ENCODE results near the gene OR8K5.
"Not testable (repeated sequence)": the region's sequence is repeated elsewhere in the genome, so short reads cannot be mapped to it uniquely, and the experiment has no call there.

The OR8K5 gene, protein sequence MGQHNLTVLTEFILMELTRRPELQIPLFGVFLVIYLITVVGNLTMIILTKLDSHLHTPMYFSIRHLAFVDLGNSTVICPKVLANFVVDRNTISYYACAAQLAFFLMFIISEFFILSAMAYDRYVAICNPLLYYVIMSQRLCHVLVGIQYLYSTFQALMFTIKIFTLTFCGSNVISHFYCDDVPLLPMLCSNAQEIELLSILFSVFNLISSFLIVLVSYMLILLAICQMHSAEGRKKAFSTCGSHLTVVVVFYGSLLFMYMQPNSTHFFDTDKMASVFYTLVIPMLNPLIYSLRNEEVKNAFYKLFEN

DNA sequence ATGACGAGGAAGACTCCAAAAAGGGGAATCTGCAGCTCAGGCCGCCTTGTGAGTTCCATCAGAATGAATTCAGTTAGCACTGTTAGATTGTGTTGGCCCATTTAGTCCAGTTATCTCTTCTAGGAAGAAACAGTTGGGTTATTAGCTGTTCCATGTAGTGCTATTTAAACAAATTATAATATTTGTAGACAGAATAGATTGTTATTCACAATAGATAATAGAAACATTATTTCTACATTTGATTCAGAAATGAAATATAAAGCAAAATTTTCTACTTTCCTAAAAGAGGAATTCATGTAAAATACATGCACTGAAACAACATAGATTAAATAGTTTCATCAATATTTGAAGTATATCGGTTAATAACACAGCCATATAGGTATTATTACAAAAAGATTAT is at the start of gene OR8K5:
Gene OR8K5, minus strand, starts transcription at position 101 of the 400 bp plus-strand sequence. Its CDS starts 0 bp downstream, at position 101.
- no peak for DNase-seq

DNA sequence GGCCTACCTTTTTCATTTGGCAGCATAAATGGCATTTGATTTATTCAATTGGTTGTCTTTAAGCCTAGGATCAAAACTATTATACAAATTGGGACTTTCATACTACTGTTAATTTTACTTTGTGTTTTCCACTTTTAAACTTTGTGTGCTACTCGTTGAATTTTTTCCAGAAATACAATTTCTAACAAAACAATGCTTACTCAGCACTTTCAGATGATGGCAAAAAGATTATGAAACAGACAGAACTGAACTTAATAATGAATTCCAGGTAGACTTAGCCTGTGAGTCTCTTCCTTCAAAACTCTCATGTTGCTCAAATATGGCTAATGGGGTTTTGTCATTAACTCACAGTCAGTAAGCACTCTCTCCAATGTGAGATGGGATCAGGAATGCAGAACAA is 47.7 kb upstream of the OR8K5 start:
- no peak for DNase-seq

DNA sequence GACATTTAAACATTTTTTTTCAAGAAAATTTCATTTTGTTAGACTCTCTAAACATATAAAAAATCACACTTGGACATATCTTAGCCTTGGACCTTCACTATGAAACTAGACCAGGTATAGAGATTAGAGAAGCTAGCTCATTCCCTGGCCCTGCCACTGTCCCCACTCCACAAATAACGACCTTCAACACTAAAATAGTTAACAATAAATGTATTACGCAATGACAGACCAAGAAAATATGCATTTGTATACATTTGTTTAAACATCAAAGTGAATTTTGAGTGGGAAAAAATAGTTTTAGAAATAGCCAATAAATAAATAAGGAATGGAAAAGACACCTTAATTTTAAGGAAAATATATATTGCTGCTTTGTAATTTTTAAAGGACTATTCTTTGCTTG is 37.2 kb upstream of the OR8K5 start:
- no peak for DNase-seq

DNA sequence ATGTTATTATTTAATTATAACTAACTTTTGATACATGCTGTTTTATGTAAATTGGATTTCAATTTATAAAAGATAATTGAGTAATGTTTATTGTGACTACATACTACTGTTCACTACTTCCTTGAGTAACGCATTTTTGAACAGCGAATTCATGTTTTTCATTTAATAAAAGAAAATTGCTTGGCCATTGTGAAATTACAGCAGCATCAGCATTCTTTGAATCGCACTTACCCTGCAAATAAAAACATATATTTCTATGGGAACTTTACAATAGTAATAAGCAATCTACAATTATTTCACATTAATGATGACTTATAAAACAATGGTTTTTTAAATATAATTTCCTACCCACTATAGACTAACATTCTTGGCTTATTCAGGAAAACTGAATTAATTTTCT is 36.6 kb upstream of the OR8K5 start:
- DNase-seq = no peak

DNA sequence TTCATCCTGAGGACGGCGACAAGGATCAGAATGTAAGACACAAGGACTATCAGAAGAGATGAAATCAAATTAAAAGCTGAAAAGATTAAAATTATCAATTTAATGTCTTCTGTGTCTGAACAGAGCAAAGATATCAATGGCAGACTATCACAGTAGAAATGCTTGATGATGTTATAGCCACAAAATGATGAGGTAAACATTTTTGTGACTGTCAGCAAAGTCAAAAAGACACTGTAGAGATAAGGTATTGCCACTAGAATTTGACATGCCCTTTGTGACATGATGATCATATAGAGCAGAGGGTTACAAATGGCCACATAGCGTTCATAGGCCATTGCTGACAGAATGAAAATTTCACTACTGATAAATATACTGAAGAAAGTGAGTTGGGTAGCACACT is 28.5 kb upstream of the OR8K5 start:
- no peak for DNase-seq

DNA sequence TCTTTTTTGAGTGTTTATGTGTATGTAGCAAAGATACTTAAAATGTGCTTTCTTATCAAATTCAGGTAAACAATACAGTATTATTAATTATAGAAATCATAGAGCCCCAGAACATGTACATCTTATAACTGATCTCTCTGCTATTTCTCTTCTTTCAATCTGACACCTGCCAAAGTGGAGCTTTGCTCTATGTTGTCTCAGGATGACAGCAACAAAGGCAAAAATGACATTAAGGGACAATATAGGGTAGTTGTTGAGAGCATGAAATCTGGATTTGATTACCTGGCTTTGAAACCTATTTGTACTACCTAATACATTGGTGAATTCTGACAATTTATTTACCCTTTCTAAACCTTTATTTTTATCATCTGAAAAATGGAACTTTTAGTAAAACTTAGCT is 23.3 kb upstream of the OR8K5 start:
- no peak for DNase-seq

DNA sequence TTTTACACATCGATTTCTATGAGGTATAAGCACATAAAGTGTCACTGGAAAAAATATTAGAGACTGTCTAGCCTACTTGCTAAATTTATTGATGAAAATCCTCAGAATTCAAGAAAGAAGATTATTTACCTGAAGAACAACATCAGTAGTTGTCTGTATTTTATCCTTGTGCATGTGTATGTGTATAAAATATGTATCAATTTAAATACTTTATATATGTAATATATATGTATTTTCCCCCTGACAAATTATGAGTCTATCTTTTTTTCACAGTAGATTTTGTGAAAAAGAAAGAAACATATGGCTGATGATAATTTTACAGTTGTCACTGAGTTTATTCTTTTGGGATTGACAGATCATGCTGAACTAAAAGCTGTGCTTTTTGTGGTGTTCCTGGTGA is 16.2 kb upstream of the OR8K5 start, which contains the start of gene OR5J2:
Gene OR5J2, plus strand, starts transcription at position 301 of the 400 bp plus-strand sequence. Its CDS starts 0 bp downstream, at position 301.
- DNase-seq = no peak

DNA sequence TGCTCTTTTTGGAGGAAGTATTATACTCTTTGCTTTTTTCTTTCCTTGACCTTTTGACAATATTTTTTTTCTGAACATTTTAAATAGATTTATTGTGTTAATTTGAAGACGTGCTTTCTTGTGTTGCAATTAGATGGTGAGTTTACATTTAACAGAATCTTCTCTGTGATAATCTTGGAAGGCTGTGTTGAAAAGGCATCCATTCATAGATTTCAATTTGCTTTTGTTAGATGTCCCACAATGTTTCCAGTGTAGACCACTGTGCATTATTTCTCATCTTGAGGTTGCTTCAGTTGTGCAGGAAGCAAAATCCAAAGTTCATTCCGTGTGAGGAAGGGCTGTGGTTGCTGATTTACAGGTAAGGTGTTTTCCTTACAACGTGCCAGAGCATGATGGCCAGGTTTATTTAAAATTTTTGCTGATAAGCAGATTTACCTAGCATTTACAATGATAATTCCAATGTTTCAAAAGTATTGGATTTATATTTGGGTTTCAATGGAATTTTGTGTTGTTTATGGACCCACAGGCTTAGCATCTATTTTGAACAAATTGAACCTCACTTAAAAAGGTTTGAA is 12.2 kb upstream of the OR8K5 start:
- no peak for DNase-seq

DNA sequence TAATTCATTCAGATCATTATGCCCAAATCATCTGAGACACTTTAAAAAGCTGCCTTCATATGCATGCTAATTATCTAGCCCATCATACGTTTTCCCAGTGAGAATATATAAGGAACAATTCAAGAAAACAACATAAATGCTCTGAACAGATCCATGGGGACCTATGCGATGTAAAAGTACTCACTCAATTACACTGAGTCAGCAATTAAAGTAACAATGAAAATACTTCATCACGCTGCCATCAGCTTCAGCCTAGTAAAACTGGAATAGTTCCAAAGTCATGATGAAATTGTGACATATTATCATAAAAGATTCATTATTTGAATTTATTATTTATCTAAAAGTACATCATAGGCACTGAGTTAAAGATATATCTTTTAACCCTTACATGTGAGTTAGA is 3.7 kb upstream of the OR8K5 start:
- no peak for DNase-seq

DNA sequence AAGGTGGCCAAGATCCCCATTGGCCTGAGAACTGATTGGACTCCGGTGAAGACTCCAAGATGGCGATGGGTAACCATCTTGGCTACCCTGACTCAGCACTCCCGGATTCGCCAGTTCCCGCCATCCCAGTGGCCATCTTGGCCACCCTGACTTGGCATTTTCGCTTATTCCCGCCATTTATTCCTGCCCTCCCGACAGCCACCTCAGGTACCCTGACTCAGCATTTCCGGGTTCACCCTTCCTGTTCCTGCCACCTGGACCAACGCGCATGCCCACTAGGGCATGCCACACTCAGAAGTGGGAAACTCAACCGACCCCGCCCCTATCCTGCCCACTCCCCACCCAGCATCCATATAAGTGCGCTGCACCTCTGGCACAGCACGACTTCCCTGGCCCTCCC is 7.8 kb downstream of the OR8K5 start:
- no peak for DNase-seq

DNA sequence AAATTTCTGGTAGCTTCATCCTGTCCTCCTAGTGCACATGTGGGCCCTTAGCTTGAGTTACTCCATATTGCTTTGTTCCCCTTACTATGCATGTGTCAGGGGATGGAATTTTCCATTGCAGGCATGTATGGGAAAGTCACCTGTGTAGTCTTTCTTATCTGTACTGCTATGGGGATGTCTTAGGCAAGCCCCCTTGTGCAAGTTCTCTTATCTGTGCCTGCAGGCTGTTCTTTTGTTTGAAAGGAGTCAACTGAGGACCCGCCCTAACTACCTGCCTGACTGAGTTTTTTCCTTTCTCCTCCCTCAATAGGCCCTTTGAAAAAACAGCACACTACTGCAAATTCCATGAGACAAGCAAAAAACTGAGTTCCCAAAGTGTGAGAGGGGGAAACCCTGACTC is 8.7 kb downstream of the OR8K5 start:
- no peak for DNase-seq

DNA sequence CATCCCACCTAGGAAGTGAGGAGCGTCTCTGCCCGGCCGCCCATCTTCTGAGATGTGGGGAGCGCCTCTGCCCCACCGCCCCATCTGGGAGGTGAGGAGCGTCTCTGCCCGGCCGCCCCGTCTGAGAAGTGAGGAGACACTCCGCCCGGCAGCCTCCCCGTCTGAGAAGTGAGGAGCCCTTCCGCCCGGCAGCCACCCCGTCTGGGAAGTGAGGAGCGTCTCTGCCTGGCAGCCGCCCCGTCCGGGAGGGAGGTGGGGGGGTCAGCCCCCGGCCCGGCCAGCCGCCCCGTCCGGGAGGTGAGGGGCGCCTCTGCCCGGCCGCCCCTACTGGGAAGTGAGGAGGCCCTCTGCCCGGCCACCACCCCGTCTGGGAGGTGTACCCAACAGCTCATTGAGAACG is 16.4 kb downstream of the OR8K5 start:
- DNase-seq = not testable (repeated sequence)

DNA sequence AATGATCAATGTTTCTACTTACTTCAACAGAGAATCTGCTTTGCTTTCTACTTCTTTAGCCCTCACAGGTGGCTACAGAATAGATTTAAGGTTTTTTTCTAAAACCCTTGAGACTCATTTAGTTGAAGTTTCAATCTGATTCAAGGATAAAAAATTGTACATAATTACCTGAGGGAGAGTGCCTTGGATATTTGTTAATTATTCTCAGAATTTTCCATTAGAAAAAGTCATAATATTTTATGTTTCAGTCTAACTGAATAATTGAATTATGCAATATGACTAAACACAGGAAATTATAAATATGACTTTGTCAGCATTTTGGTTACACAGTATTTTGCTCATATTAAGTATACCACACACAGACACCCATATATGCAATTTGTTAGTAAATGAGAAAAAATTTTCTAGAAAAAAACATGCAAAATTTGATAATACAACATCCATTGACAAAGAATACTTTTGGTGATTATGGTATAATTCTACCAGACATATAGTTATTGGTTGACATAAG is 19.9 kb downstream of the OR8K5 start, which contains the start of gene OR8J3:
Gene OR8J3, minus strand, starts transcription at position 51 of the 511 bp plus-strand sequence. CDS start 2,483 bp downstream, outside the sequence.
- DNase-seq = no peak

DNA sequence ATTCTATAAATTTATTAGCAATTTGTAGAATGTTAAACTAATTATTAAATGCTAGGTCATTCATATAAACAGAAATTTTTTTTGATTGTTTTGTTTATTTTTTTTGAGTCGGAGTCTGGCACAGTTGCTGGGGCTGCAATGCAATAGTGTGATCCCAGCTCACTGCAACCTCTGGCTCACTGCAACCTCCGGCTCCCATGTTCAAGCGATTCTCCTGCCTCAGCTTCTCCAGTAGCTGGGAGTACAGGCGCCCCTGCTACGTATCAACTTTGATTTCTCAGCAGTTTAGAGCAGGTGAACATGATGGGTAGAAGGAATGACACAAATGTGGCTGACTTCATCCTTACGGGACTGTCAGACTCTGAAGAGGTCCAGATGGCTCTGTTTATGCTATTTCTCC is 38.0 kb downstream of the OR8K5 start, which contains the start of gene OR8H3:
Gene OR8H3, plus strand, starts transcription at position 301 of the 400 bp plus-strand sequence. Its CDS starts 0 bp downstream, at position 301.
- no peak for DNase-seq
